Measurements from ENCODE around the gene ZBTB34. TPM values are rescaled to one million over a fixed set of nuclear protein-coding genes. Genes with fewer than 3 reads are reported as not detected.

Gene ZBTB34
- total RNA-seq, 1 donor from 2014 or later, result 16.1 TPM

- no peaks in the 10 kb centered on the region for H3K36me3 Mint-ChIP-seq (ENCODE audit: low read depth)
- DNase-seq (ENCODE audit: low read depth, low spot score), result no peak
- no peak overlapping the region for H3K4me3 Mint-ChIP-seq
- H3K9me3 Mint-ChIP-seq, result no peaks in the 10 kb centered on the region
- TF ChIP-seq CTCF (conservative IDR thresholded peaks at IDR 0.05), result no peak
- H3K27ac Mint-ChIP-seq (ENCODE audit: unreplicated experiment), result no peak overlapping the region
- peaks cover 13% of the 10 kb centered on the region for H3K4me1 Mint-ChIP-seq
- peaks cover 13% of the 10 kb centered on the region for H3K27me3 Mint-ChIP-seq (ENCODE audit: low read depth)
Observed at GRCh38 chr9:126919193-126919592, 58.8 kb downstream of the ZBTB34 start.

GRCh38 chr9:126925876-126926275, 65.4 kb downstream of the ZBTB34 start:
- no peak overlapping the region for H3K4me3 Mint-ChIP-seq
- no peak for TF ChIP-seq CTCF (conservative IDR thresholded peaks at IDR 0.05)
- no peaks in the 10 kb centered on the region for H3K36me3 Mint-ChIP-seq (ENCODE audit: low read depth)
- H3K27ac Mint-ChIP-seq (ENCODE audit: unreplicated experiment), result no peak overlapping the region
- H3K4me1 Mint-ChIP-seq, result no peaks in the 10 kb centered on the region
- H3K27me3 Mint-ChIP-seq (ENCODE audit: low read depth), result no peaks in the 10 kb centered on the region
- DNase-seq (ENCODE audit: low read depth, low spot score), result no peak
- H3K9me3 Mint-ChIP-seq, result no peaks in the 10 kb centered on the region

- Mint-ChIP-seq H3K36me3 (ENCODE audit: low read depth) (no peaks in the 10 kb centered on the region), H3K4me1 (no peaks in the 10 kb centered on the region), H3K9me3 (no peaks in the 10 kb centered on the region), H3K27ac (ENCODE audit: unreplicated experiment) (no peak overlapping the region), H3K4me3 (no peak overlapping the region), H3K27me3 (ENCODE audit: low read depth) (no peaks in the 10 kb centered on the region)
- TF ChIP-seq CTCF (conservative IDR thresholded peaks at IDR 0.05), result no peak
- no peak for DNase-seq (ENCODE audit: low read depth, low spot score)
Observed at GRCh38 chr9:126926364-126926763, 65.9 kb downstream of the ZBTB34 start.

- no peak for TF ChIP-seq CTCF (conservative IDR thresholded peaks at IDR 0.05)
- Mint-ChIP-seq H3K4me1 (no peaks in the 10 kb centered on the region), H3K27ac (ENCODE audit: unreplicated experiment) (no peak overlapping the region), H3K36me3 (ENCODE audit: low read depth) (no peaks in the 10 kb centered on the region), H3K9me3 (no peaks in the 10 kb centered on the region), H3K27me3 (ENCODE audit: low read depth) (no peaks in the 10 kb centered on the region), H3K4me3 (no peak overlapping the region)
- no peak for DNase-seq (ENCODE audit: low read depth, low spot score)
Observed at GRCh38 chr9:126927419-126927818, 67.0 kb downstream of the ZBTB34 start.

GRCh38 chr9:126932871-126933321, 72.5 kb downstream of the ZBTB34 start:
- Mint-ChIP-seq H3K4me3 (no peak overlapping the region), H3K27me3 (ENCODE audit: low read depth) (no peaks in the 10 kb centered on the region), H3K9me3 (no peaks in the 10 kb centered on the region), H3K4me1 (peaks cover 5% of the 10 kb centered on the region), H3K27ac (ENCODE audit: unreplicated experiment) (no peak overlapping the region), H3K36me3 (ENCODE audit: low read depth) (no peaks in the 10 kb centered on the region)
- TF ChIP-seq CTCF (conservative IDR thresholded peaks at IDR 0.05), result no peak
- no peak for DNase-seq (ENCODE audit: low read depth, low spot score)
